Activated T-cell treated with anti-CD3 and anti-CD28 coated beads for 4 hours (primary cell): ENCODE data around the gene ADNP2.
A peak's percentile ranks its signal among the peaks of the same experiment; 100 is the strongest.

Source experiments
- DNase-seq: peaks from one replicate; pipeline ENCODE4 v3.0.0-alpha.2; 2020

Gene ADNP2

GRCh38 chr18:80108121-80108536, 933 bp upstream of the ADNP2 start:
- no peak for DNase-seq

- no peak for DNase-seq
Observed at GRCh38 chr18:80109676-80110078, 615 bp downstream of the ADNP2 start.

GRCh38 chr18:80112624-80113248, 3.7 kb downstream of the ADNP2 start:
- no peak for DNase-seq

- no peak for DNase-seq
Observed at GRCh38 chr18:80115035-80115434, 6.0 kb downstream of the ADNP2 start.

GRCh38 chr18:80119111-80119510, 10.0 kb downstream of the ADNP2 start:
- no peak for DNase-seq

GRCh38 chr18:80120932-80121331, 11.9 kb downstream of the ADNP2 start:
- DNase-seq = no peak

GRCh38 chr18:80124131-80124530, 15.1 kb downstream of the ADNP2 start:
- DNase-seq = no peak

- no peak for DNase-seq
Observed at GRCh38 chr18:80126797-80127196, 17.7 kb downstream of the ADNP2 start.

- DNase-seq = no peak
Observed at GRCh38 chr18:80127635-80128034, 18.6 kb downstream of the ADNP2 start.

GRCh38 chr18:80129672-80130367, 20.8 kb downstream of the ADNP2 start:
- DNase-seq = no peak

GRCh38 chr18:80130555-80130954, 21.5 kb downstream of the ADNP2 start:
- DNase-seq = no peak

GRCh38 chr18:80132180-80132812, 23.2 kb downstream of the ADNP2 start:
- DNase-seq = no peak

GRCh38 chr18:80133124-80133523, 24.1 kb downstream of the ADNP2 start:
- no peak for DNase-seq

- DNase-seq = no peak
Observed at GRCh38 chr18:80135136-80135535, 26.1 kb downstream of the ADNP2 start.

GRCh38 chr18:80136679-80137078, 27.6 kb downstream of the ADNP2 start:
- no peak for DNase-seq

- no peak for DNase-seq
Observed at GRCh38 chr18:80137137-80137536, 28.1 kb downstream of the ADNP2 start.

- no peak for DNase-seq
Observed at GRCh38 chr18:80137976-80138375, 28.9 kb downstream of the ADNP2 start.

GRCh38 chr18:80140455-80140985, 31.5 kb downstream of the ADNP2 start:
- no peak for DNase-seq

- DNase-seq = no peak
Observed at GRCh38 chr18:80143881-80144280, 34.8 kb downstream of the ADNP2 start.

- no peak for DNase-seq
Observed at GRCh38 chr18:80145196-80145804, 36.2 kb downstream of the ADNP2 start.

GRCh38 chr18:80147037-80147417, 38.0 kb downstream of the ADNP2 start:
- DNase-seq = no peak

GRCh38 chr18:80147418-80148325, 38.6 kb downstream of the ADNP2 start:
- DNase-seq = peak; percentile 66
